Esophagus (tissue), 2 donors: ENCODE data around the gene RPS6KB2. TPM values are rescaled to one million over a fixed set of nuclear protein-coding genes. Genes with fewer than 3 reads are reported as not detected.
"Not testable (repeated sequence)": the region's sequence is repeated elsewhere in the genome, so short reads cannot be mapped to it uniquely, and the experiment has no call there.

Experiments used
- H3K27ac ChIP-seq, 2 donors: one replicate each; pipeline ENCODE4 v1.5.1; 2013; ENCODE audit warnings: low read depth in 2 of 2, mild to moderate bottlenecking in 2 of 2, inconsistent platforms in 1 of 2, low read length in 1 of 2, moderate library complexity in 1 of 2
- H3K27me3 ChIP-seq, 2 donors: one replicate each; pipeline ENCODE4 v1.6.1; 2013; ENCODE audit warnings: low read length in 2 of 2, control low read depth in 1 of 2, mild to moderate bottlenecking in 1 of 2; ENCODE audit not compliant: insufficient read depth in 2 of 2, control insufficient read depth in 1 of 2
- H3K36me3 ChIP-seq, 2 donors: one replicate each; pipeline ENCODE4 v1.6.1; 2013; ENCODE audit warnings: low read length in 1 of 2; ENCODE audit not compliant: control insufficient read depth in 2 of 2, insufficient read depth in 2 of 2
- H3K4me1 ChIP-seq, 2 donors: one replicate each; pipeline ENCODE4 v1.6.1; 2013; ENCODE audit warnings: low read length in 1 of 2; ENCODE audit not compliant: control insufficient read depth in 2 of 2, insufficient read depth in 2 of 2
- H3K4me3 ChIP-seq, 2 donors: one replicate each; pipeline ENCODE4 v1.5.1; 2013; ENCODE audit warnings: low read length in 2 of 2, mild to moderate bottlenecking in 2 of 2, low read depth in 1 of 2, moderate library complexity in 1 of 2
- H3K9me3 ChIP-seq, 2 donors: one replicate each; pipeline ENCODE4 v1.6.1; 2013; ENCODE audit warnings: mild to moderate bottlenecking in 2 of 2, low read depth in 1 of 2, low read length in 1 of 2, moderate library complexity in 1 of 2; ENCODE audit not compliant: control insufficient read depth in 2 of 2, insufficient read depth in 1 of 2
- WGBS, 2 donors: extraction: QIAGEN DNeasy Blood & Tissue Kit; methylation state at CpG; one replicate each; pipeline ENCODE4 v1.1.7; 2013; 5-methylcytosine and 5-hydroxymethylcytosine counted together
- polyA plus RNA-seq, 2 donors: library from polyadenylated mRNA; stranded (reverse); fragments of 200-250 nt; gene quantifications; one replicate each; pipeline ENCODE4 v1.2.3, GENCODE V29; 2013
- donor health status: healthy with polysubstance abuse.
- donor health status: Bipolar disorder and iron deficiency.

The RPS6KB2 gene
- polyA plus RNA-seq, 2 donors, result 79.6 to 85.9 TPM

DNA sequence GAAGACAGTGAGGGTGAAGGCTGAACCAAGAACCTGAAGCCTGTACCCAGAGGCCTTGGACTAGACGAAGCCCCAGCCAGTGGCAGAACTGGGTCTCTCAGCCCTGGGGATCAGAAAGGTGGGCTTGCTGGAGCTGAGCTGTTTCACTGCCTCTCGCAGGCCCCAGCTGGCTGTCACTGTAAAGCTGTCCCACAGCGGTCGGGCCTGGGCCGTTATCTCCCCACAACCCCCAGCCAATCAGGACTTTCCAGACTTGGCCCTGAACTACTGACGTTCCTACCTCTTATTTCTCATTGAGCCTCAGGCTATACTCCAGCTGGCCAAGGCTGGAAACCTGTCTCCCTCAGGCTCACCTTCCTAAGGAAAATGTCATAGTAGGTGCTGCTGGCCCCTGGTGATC is 30.8 kb upstream of the RPS6KB2 start:
- Histone ChIP-seq H3K36me3 (peaks cover 15 to 44% of the 10 kb centered on the region in 2 donors), H3K27me3 (no peaks in the 10 kb centered on the region), H3K4me1 (peaks cover 0 to 21% of the 10 kb centered on the region in 2 donors), H3K9me3 (no peaks in the 10 kb centered on the region), H3K27ac (no peak overlapping the region), H3K4me3 (no peak overlapping the region)
- WGBS, 2 donors, result 71 to 78% methylated on average over 6 of the region's 6 CpGs

GRCh38 chr11:67397986-67398660 is 30.2 kb upstream of the RPS6KB2 start:
- no peaks in the 10 kb centered on the region for H3K27me3 ChIP-seq
- H3K9me3 ChIP-seq, result no peaks in the 10 kb centered on the region
- peaks cover 15 to 44% of the 10 kb centered on the region in 2 donors for H3K36me3 ChIP-seq
- WGBS, 2 donors, result 79 to 80% methylated on average over 24 of the region's 24 CpGs
- H3K4me1 ChIP-seq, result peaks cover 0 to 18% of the 10 kb centered on the region in 2 donors
- no peak overlapping the region for H3K27ac ChIP-seq
- no peak overlapping the region for H3K4me3 ChIP-seq

GRCh38 chr11:67398661-67399563 is 29.4 kb upstream of the RPS6KB2 start:
- H3K4me1 ChIP-seq, result peaks cover 0 to 13% of the 10 kb centered on the region in 2 donors
- WGBS, 2 donors, result 82 to 84% methylated on average over 30 to 31 of the region's 31 CpGs
- H3K9me3 ChIP-seq, result no peaks in the 10 kb centered on the region
- no peaks in the 10 kb centered on the region for H3K27me3 ChIP-seq
- no peak overlapping the region for H3K4me3 ChIP-seq
- H3K36me3 ChIP-seq, result peaks cover 15 to 40% of the 10 kb centered on the region in 2 donors
- peak overlapping the region in 1 of 2 donors; percentile 26 for H3K27ac ChIP-seq

DNA sequence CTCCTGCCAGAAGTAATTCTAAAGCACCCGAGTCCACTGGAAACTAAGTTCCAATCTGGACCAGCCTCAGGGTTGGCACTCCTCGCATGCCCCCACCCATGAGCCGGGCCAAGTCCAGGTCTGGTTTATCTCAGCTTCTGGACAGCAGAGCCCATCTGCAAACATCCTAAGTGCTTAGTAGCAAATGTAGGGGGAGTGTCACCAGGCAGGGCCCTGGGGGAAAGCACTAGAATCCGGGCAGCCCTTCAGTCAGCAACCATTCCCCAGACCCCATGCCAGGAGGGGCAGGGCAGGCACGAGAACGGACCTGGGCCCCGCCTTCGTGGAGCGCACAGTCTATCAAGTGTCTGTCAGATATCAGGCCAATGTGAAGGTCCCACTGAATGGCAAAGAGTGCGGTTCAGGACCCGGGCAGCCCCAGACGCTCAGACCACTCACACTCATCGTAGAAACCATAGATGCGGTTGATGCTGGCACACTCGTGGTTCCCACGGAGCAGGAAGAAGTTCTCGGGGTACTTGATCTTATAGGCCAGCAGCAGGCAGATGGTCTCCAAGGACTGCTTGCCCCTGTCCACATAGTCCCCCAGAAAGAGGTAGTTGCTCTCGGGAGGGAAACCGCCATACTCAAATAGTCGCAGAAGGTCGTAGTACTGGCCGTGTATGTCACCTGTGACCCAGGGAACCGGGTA is 27.9 kb upstream of the RPS6KB2 start:
- Histone ChIP-seq H3K36me3 (peaks cover 15 to 34% of the 10 kb centered on the region in 2 donors), H3K27me3 (no peaks in the 10 kb centered on the region), H3K4me1 (peaks cover 0 to 13% of the 10 kb centered on the region in 2 donors), H3K9me3 (no peaks in the 10 kb centered on the region), H3K4me3 (peak overlapping the region; percentile 78 to 93), H3K27ac (peak overlapping the region; percentile 94 to 96)
- WGBS, 2 donors, result 25 to 28% methylated on average over 23 of the region's 23 CpGs

- H3K36me3 ChIP-seq, result peaks cover 15 to 29% of the 10 kb centered on the region in 2 donors
- no peaks in the 10 kb centered on the region for H3K9me3 ChIP-seq
- H3K27me3 ChIP-seq, result no peaks in the 10 kb centered on the region
- H3K4me1 ChIP-seq, result peaks cover 0 to 13% of the 10 kb centered on the region in 2 donors
- H3K4me3 ChIP-seq, result peak overlapping the region; percentile 78 to 93
- peak overlapping the region; percentile 94 to 96 for H3K27ac ChIP-seq
- WGBS, 2 donors, result 2 to 3% methylated on average over 26 to 27 of the region's 27 CpGs
Observed at GRCh38 chr11:67400942-67401494, 27.3 kb upstream of the RPS6KB2 start.

GRCh38 chr11:67401495-67402191 is 26.7 kb upstream of the RPS6KB2 start, which contains the start of gene PPP1CA:
Gene PPP1CA (minus strand): TSS chr11:67401858. CDS start chr11:67401782, 76 bp downstream.
- Histone ChIP-seq H3K4me1 (peaks cover 0 to 13% of the 10 kb centered on the region in 2 donors), H3K4me3 (peak within 1 kb of the TSS; percentile 78 to 93), H3K9me3 (no peaks in the 10 kb centered on the region), H3K27me3 (no peaks in the 10 kb centered on the region), H3K27ac (peak within 1 kb of the TSS; percentile 94 to 96), H3K36me3 (peaks cover 15 to 29% of the 10 kb centered on the region in 2 donors)
- 0 to 1% methylated on average over 56 to 73 of the region's 73 CpGs for WGBS, 2 donors

GRCh38 chr11:67402192-67402839 is 26.0 kb upstream of the RPS6KB2 start:
- Histone ChIP-seq H3K4me1 (peaks cover 0 to 14% of the 10 kb centered on the region in 2 donors), H3K27ac (peak overlapping the region; percentile 77 to 90), H3K36me3 (peaks cover 12 to 26% of the 10 kb centered on the region in 2 donors)
- 47 to 52% methylated on average over 19 of the region's 19 CpGs for whole genome bisulfite sequencing, 2 donors
- H3K27me3 ChIP-seq, H3K4me3 ChIP-seq, H3K9me3 ChIP-seq: not testable (repeated sequence)

DNA sequence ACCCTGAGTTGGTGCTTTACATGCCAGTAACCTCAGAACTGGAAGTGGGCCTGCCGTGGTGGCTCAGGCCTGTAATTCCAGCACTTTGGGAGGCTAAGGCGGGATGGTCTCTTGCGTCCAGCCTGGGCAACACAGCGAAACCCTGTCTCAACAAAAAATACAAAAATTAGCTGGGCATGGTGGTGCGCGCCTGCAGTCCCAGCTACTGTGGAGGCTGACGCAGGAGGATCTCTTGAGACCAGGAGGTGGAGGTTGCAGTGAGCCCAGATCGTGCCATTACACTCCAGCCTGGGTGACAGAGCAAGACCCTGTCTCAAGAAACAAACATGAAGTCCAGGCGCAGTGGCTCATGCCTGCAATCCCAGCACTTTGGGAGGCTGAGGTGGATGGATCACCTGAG is 25.2 kb upstream of the RPS6KB2 start:
- peaks cover 6 to 18% of the 10 kb centered on the region in 2 donors for H3K36me3 ChIP-seq
- WGBS, 2 donors, result 95 to 96% methylated on average over 9 of the region's 9 CpGs
- not testable (repeated sequence) for H3K27ac ChIP-seq

More for the DNA sequence above, 25.2 kb upstream of the RPS6KB2 start:
- H3K9me3 ChIP-seq, H3K4me3 ChIP-seq, H3K27me3 ChIP-seq: not testable (repeated sequence)
- H3K4me1 ChIP-seq, result peaks cover 0 to 16% of the 10 kb centered on the region in 2 donors
